Measurements from ENCODE around the gene SSPN.

The SSPN gene

GRCh38 chr12:26195250-26195640 lies at the start of gene SSPN:
Gene SSPN, plus strand, starts transcription at chr12:26195573. Its CDS starts 100 bp downstream, at chr12:26195673.
- no peak for DNase-seq

DNA sequence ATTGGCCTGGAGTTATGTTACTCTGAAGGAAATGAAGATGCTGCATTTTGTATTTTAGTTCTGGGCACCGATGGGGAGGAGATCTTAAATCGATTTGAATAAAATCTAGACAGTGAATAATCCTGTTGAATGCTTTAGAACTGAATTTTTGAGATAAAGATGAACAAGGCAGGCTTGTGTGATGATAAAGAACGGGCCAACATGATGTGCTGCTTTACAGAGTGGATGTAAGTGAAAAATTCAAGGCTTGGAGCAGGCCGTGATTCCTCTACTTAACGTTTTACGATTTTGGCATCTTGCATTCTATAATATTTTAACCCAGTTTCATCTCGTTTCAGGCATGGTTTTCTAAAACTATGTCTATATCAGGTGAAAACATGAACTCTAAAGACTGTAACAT lies 47.1 kb upstream of the SSPN start:
- no peak for DNase-seq

DNA sequence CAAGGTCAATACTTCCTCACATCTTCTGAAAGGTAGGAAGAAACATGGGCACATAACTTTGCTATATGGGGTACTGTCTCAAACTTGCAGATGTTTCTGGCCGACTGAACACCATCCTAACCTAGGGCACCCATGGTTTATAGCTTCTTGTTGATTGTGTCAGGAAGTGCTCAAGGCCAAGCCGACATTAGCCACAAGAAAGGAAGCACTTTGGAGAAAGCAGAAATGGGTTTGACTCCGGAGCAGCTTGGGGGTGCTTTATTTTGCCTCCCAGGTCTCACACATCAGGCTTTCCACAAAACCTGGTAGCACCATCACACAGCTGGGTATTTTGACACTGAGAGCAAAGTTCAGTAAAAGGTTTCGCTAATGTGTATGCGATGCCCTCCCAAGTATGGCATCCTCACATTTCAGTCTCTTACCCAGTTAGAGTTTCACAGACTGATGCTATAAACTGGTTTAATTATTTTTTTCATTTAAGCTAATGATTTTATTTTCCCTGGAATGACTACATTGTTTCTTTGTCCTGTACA lies 45.3 kb upstream of the SSPN start:
- no peak for DNase-seq

DNA sequence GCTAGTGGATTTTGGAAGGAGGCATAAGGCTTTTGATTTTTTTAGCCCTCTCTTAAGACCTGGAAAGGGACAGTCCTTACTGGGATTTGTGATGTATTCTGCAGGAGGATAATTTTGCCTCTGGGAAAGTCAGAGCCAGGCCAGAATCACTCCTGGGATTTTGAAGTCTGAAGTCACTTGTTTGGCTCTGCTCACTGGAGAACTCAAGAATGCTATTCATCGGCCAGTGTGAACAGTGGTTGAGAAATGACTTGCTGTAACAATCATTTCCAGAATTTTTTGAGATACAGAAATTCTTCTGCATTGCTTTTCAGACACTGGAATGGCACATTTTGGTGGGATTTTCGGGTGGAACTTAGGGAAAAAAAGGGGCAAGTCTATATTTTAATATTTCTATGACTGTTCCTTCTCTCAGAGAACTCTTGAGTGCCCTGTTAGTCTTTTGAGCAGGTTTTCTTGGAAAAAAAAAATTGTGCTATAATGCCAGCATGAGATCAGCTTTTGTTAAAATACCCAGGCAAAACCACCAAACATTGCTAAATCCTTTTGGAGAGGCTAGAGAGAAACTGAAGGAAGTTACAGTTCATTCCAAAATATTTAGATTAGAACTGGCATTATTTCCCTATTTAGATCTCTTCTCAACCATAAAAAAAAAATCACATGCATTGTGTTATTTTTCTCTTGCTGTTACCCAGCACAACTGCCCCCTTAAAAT lies 44.5 kb upstream of the SSPN start:
- no peak for DNase-seq

DNA sequence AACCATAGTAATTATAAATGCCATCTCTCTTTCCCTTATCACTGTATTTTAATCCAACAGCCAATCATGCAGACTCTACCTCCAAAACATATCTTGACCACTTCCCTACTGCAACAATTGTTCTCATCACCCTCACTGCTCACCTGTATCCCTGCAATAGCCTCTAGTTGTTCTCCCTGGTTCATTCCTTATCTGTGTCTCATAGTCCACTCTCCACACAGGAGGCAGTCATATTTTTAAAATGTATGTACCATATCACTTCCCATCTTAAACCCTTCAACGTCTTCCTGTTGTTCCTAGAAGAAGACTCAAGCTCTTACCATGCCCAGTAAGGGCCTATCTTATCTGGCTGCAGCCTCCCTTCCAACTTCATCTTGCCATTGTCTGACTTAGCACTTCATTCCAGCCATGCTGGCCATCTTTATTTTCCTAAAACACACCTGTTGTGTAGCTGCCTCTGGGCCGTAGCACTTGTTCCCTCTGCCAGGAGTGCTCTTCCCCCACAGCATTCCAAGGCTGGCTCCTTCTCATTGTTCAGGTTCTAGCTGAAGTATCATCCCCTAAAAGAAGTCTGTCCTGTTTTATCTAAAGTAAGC lies 42.8 kb upstream of the SSPN start:
- DNase-seq: no peak

DNA sequence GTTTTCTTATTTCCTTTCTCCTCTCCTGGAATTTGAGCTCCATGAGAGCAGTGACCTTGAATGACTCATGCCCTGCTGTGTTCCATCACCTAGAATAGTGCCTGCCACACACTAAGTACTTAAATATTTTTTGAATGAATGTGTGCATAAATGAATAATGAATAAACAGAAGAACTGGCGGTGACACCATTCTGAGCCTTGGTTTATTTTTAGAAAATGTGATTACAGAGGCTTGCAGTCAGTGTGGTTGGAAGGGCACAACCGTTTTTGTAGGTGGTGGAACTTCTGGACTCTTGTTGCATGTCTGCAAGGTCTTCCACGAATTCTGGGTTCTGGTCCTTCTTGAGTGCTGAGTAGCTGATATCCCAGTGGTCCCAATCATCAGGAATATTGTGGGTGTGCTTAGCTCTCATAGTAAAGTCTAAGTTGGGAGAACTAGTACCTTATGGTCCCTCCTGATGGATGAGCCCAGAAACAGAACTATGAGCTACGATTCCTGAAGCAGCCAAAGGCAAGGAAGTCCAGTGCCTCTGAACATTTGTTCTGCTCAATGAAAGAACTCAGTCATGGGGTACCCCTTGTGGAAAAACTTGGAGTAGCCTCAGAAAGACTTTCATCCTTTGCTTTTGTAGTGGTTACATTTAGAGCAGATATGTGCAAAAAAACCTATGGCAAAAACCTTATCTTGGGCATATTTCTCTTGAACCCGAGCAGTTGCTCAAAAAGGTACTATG lies 41.8 kb upstream of the SSPN start:
- no peak for DNase-seq

DNA sequence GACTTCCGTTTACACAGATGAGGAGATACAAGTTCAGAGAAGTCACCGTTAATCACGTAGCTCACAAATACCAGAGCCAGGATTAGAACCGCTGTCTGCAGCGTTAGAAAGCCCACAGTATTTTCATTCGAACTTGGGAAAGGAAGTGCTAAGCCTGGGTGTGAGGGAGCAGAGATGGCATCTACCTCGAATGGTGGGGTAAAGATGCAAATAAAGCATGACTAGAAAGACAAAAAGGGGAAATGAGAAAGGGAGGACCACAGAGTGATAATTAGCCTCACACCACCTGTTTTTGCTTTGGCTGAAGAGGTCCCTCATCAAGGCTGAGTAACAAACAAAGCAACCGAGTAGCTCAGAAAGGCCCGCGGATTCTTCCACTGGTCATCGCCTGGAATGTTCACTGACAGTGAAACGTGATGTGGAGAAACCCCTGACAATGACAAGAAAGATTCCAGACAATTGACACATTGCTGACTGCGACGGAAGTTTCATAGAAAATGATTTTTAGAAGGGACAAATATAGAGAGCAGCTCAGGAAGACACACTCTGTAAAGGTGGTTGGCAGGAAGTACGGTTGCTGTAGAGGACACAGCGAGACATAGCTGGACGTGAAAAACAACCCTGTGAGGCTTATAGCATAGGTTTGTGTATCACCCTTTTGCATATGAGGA lies 39.0 kb upstream of the SSPN start:
- DNase-seq: no peak

- no peak for DNase-seq
Observed at GRCh38 chr12:26157001-26157400, 38.4 kb upstream of the SSPN start.

DNA sequence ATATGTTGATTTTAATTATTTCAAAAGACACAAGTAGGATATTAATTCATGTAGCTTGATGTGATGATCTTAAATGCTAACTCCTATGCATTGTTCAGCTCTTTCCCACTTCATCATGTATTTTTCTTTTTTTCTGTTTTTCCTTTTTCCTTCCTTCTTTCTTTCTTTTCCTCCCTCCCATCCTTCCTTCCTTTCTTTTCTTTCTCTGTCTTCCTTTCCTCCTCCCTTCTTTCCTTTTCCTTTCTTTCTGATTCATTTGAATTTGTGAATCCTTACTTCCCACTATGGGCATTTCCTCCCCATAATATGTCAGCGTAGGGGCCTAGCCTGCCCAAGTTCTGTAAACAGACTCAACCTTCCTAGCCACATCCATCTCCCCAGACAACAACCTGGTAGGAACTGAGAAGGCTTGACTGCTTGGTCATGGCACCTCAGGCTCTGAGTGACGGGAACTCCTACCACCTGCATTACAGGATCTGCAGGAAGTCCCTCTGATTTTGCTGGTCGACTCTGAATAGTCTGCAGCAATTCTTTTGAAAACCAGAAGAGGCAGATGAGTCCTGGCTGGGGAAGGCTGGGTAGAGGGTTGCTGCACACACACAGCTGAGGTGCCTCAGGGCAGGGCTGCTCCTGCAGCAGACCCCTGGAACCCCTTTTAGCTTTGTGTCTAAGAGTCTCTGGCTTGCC lies 37.2 kb upstream of the SSPN start:
- DNase-seq: no peak

DNA sequence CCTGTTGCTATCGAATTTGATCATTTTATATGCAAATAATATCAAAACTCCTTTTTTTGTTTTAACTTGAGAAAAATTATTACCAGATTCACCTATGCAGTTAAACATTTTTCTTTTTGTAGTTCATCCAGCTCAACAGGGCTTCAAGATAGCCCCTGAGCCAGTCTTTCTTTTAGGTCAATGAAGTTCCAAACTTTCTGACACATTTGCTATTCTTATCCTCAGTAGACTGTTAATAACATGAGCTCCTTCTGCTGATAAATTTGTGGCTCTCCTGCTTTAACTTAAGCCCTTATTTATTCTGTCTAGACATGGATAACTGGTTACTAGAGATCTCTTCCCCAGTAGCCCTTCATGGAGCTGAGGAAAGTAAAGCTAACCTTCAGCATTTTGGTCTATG lies 33.2 kb upstream of the SSPN start:
- DNase-seq: no peak

DNA sequence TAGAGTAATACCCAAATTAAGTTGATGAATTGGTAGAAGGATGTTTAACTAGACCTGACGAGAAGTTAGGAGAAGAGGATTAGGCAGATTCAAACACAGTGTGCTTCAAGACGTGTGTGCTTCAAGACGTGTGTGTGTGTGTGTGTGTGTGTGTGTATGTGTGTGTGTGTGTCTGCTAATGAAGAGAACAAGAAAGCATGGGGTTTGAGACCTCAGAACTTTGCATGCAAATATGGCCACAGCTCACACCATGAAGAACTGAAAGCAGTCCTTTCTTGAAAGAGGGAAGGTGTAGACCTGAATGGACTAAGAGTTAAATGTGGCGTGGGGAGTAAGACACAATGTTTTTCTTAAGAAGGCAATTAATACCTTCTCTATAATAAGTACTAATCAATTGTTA lies 32.5 kb upstream of the SSPN start:
- no peak for DNase-seq

DNA sequence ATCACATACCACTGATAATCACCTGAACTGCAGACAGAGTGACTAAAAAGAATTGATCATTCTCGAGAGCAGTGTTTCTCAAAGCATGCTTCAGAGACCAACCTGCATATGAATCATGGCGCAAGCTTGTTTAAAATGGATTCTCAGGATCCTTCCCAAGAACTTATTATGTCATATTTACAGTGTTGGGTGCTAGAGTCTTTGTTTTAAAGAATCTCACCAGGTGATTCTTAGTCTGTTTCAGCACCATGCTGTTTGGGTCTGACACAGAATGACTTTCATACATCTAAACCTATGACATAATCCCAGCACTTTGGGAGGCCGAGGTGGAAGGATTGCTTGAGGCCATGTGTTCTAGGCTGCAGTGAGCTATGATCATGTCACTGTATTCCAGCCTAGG lies 31.3 kb upstream of the SSPN start:
- DNase-seq: no peak

DNA sequence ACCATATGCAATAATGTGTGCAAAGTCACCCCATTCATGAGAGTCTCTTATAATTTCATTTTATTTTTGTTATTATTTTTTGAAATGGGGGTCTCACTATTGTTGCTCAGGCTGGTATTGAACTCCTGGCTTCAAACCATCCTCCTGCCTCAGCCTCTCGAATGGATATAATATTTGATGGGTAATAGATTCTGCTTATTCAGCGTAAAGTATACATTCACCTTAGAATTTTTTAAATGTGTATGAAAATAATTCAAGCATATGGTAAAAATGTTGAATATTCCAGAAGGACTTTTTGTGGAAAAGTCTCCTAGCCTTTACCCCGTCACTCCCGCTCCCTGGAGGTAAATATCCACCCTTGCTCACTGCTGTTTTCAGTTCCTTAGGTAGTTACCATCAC lies 23.4 kb upstream of the SSPN start:
- no peak for DNase-seq

- no peak for DNase-seq
Observed at GRCh38 chr12:26172539-26172938, 22.8 kb upstream of the SSPN start.

DNA sequence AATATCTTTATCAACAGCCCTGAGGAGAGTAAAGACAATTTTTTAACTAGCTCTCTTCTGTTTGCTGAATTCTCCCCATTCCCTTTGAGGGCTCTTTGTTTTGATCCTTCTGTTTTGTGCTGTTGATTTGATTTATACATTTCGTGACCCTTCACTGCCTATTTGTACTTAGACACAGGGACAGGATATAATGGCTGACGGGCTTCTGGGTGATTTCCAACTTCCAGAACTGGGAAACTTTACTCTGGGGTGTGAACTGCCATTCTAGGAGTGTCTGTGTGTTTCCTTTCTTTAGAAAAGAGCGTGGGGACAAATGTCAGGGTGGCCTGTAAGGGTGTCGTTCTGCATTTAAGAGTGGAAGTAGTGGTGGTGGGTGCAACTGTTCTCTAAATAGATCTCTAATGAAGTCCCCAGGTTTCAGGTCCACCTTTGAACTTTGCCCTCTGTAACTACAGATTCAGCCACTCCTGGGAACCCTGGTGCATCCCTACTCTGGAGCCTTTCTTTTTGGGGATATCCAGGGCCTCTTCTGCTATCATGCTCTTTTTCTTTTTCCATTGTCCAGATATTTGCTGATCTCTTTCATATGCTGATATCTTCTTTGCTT lies 22.3 kb upstream of the SSPN start:
- no peak for DNase-seq

DNA sequence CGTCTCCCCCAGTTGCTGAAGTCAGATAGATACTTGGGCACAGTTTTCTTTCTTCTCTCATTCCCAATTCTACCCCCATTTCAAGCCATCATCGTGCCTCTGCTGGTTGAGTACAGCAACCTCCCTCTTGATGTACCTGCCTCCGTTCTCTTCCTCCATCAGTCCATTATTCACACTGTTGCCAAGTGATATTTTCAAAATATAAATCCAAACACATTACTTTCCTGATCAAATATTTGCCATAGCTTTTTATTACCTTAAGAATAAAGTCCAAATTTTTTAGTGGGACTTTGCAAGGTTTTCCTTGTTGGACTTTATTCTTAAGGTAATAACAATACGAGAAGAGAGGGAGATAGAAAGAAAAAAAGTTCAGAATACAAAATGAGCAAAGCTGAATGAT lies 18.6 kb upstream of the SSPN start:
- no peak for DNase-seq

GRCh38 chr12:26177283-26177682 lies 18.1 kb upstream of the SSPN start:
- no peak for DNase-seq

GRCh38 chr12:26179826-26180225 lies 15.5 kb upstream of the SSPN start:
- DNase-seq: no peak

- DNase-seq: no peak
Observed at GRCh38 chr12:26182377-26182776, 13.0 kb upstream of the SSPN start.

GRCh38 chr12:26185532-26186320 lies 9.6 kb upstream of the SSPN start:
- DNase-seq: no peak

DNA sequence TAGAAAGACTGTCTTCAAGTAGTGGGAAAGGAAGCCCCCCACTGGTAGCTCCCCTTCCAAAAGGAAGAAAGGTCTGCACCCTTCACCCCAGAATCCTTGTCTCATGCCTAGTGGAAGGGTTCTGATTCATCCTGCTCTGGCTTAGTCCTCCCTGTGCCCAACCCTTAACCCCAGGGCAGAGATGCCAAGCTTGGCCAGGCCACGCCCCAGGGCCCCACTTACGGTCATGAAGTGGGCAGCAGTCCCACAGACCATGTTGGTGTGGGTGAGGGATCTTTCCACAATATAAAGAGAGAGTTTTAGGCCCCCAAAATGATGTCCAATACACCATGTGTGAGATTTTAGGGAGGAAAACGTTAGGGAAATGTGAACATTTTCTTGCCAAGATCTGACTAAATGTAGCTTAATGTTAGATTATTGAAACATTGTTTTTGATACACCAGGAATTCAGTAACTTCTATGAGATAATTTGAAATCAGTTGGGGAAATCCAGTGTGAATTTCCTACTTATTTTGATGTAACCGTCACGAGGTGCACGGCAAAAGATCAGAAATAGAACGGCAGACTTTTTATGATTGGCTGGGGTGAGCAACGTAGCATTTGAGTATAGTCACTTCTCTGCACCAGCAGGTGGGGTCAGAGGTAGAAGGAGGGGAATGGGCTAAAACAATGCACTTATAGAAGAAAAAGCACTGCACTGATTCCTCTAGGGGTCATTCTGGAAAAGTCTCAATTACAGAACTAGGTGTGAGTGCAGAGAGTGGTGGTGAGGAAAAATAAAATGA lies 8.2 kb upstream of the SSPN start:
- DNase-seq: no peak

All from CD4-positive, alpha-beta T cell treated with Interleukin-17A for 4 hours (primary cell).